GM18520 (cell line): ENCODE measurements around the gene ZNF365.
"Not testable (repeated sequence)": the region's sequence is repeated elsewhere in the genome, so short reads cannot be mapped to it uniquely, and the experiment has no call there.

Experiments
- ATAC-seq: cut with Tn5 transposase; IDR thresholded peaks from one replicate; pipeline ENCODE4 v1.9.1; 2021; ENCODE audit not compliant: unreplicated experiment

The ZNF365 gene, protein sequence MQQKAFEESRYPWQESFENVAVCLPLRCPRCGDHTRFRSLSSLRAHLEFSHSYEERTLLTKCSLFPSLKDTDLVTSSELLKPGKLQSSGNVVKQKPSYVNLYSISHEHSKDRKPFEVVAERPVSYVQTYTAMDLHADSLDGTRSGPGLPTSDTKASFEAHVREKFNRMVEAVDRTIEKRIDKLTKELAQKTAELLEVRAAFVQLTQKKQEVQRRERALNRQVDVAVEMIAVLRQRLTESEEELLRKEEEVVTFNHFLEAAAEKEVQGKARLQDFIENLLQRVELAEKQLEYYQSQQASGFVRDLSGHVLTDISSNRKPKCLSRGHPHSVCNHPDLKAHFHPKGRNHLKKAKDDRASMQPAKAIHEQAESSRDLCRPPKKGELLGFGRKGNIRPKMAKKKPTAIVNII

DNA sequence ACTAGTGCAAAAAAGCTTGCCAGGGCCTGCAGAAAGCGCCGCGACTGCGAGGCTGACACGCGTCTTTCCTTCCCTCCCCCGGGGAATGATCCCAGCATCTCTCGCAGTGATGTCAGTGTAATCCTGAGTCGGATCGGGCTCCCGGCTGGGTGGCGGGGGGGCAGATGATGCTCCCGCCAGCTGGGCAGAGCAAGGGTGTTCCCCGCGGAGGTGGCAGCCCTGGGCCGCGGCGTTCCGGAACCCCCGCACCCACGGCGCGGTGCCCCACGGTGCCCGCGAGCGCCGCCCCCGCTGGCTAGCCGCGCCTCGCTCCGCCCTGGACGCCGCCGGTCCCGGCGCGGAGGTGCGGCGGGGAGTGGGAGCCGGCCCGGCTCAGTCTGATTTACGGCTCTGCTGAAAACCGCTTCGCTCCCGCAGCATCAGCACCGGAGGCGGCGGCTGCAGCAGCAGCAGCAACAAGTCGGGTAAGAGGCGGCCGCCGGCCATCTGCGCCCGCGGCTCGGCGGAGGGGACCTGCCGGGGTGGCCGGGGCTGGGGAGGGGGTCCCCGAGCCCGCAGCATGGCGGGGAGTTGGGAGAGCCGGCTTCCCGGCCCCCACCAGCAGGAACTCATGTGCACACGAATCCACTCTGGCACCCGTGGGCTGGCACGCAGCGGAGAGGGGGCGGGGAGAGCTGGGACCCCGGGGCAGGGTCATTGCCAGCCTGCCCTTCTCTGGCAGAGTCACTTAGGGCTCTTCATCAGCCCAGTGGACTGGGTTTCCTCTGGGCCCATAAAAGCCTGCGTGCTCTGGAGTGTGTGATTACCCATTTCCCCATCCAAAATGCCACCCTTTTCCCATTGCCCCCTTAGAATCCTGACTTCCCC is at the start of gene ZNF365:
TSS of gene ZNF365 (plus strand) at position 375 of the 867 bp plus-strand sequence. CDS start 1,825 bp downstream, outside the sequence.
- no peak for ATAC-seq

- no peak for ATAC-seq
These were observed 48.0 kb upstream of the ZNF365 start for GRCh38 chr10:62326176-62326575.

- ATAC-seq: no peak
These were observed 46.3 kb upstream of the ZNF365 start for GRCh38 chr10:62327885-62328284.

DNA sequence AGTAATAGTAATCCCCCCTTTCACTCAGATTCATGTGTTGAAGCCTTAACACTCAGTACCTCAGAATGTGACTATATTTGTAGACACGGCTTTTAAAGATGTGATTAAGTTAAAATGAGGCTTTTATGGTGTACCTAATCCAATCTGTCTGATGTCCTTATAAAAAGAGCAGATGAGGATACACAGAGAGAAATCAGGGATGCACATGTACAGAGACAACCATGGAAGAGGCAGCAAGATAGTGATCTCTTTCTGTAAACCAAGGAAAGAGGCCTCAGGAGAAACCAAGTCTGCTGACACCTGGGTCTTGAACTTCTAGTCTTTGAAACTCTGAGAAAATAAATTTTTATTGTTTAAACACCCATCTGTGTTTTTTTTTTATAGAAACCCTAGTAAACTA is 44.0 kb upstream of the ZNF365 start:
- ATAC-seq: no peak

- ATAC-seq: no peak
These were observed 41.8 kb upstream of the ZNF365 start for GRCh38 chr10:62332406-62332805.

DNA sequence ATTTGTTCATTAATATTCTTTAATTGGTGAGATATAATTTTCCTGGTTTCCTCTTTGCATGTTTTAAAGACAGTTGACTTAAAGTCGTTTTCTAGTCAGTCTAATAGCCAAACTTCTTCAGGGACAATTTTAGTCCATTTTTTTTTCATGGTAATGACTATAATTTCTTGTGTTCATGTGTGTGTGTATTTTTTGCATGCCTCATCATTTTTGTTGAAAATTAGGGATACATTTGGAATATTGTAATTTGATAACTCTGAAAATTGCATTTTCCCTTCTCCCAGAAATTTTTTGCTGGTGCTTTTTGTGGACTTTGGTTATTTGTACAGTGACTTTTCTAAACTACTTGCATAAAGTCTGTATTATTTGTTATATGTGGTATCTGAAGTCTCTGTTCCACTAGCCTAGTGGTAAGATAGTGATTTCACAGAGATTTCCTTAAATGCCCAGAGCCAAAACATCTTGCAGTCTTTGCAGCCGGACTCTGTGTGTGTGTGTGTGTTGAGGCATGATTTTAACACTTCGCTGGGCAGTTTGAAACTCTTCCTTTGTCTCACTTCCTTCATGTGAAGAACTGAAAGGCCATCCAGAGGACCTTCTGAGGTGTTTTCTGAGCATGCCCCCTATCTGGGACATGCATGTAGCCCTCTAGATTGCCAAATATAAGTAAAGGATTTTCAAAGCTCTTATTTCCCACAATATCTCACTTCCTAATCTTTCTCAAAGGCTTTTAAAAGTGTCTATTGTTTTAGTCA is 40.9 kb upstream of the ZNF365 start:
- ATAC-seq: no peak

DNA sequence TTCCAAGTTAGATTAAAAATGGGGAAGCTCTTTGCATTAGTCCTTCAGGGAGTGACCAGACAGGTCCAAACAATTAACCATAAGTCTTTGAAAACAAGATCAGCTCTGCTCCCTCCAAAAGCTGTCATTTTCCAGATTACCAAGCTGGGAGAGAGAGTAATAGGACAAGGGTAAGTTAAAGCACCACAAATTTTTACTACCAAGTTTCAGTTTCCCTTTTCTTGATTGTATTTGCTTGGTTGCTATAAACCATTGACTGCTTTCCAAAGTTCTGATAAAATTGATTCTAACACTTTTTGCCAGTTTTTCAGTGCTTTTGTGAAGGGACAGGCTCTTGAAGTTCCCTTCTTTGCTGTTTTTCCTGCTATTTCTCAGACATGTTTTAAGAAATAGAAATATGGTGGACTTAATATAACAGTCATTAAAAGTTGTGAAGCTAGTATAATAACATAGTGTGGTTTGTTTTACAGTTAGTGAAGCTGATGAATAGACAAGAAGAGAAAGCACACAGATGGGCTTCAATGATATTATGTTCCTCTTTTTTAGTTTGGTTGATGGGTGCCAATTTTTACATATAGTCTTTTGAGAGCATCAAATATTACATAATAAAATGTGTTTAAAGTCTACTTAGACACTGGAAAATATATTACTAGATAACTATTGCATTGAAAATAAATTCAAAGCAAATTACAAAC is 40.0 kb upstream of the ZNF365 start:
- no peak for ATAC-seq

DNA sequence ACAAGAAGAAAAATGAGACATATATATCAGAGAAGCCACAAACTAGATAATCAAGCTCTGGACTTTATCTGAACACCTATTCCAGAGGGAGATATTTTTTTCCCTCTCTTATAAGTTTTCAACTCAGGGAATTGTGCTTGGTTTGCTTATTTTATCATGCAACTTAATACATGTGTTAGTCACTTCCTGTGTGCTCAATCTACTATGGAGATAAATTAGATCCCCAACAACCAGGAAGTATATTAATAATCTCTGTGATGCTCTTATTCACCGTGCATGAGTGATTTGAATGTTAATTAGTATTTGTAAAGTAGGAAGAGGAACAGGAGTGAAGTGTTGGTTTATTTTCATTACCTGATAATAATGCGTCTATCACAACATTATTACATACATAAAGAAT is 38.8 kb upstream of the ZNF365 start:
- ATAC-seq: no peak

DNA sequence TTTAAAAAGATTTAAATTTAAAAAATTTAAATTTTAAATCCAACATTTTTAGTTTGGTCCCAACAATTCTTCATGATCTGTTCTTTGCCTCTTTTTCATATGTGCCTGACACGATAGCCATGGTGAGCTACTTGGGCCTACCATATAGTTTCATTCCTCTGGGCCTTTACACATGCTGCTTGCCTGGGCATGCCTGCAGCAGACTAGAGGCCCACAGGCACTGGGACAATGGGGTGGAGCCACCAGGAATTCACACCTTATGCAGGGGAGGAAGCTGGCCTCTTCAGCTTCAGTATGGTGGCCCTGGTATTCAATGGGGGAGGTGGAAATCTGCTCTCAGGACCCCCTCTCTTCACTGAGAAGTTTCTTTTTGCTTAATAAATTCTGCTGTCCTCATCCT is 37.8 kb upstream of the ZNF365 start:
- no peak for ATAC-seq

DNA sequence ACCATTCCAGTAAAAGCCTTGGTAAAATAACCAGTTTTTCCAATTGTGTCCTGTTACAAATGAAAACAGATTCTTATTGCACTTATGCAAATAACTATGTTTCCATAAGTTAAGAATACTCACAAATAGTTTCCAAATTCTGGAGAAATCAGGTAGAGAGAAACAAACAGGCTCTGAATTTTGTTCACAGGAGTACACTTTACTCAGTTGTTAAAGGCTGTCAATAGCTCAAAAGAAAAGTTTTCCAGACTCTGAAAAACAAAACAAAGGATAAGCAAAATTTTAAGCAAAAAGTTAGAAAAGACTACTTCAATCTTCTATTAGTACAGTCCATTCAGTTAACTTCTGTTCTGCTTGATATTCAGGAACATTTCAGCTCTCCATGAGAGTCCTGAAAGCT is 32.8 kb upstream of the ZNF365 start:
- no peak for ATAC-seq

DNA sequence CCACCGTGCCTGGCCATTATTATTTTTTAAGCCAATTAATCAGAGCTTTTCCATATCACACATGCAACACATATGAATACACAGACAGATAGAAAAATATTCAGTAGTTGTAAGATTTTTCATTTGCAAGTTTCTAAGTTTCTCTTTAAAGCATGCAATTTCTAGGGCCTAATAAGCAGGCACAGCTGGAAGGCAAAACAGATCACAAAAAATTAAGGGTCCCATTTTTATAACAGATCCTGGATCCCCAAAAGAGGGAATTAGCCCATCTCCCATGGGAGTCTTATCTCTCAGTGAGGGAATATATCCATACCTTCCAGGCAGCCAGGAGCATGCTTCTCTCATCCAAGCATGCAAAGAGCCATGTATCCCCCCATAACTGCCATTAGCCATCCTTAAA is 31.2 kb upstream of the ZNF365 start:
- no peak for ATAC-seq

DNA sequence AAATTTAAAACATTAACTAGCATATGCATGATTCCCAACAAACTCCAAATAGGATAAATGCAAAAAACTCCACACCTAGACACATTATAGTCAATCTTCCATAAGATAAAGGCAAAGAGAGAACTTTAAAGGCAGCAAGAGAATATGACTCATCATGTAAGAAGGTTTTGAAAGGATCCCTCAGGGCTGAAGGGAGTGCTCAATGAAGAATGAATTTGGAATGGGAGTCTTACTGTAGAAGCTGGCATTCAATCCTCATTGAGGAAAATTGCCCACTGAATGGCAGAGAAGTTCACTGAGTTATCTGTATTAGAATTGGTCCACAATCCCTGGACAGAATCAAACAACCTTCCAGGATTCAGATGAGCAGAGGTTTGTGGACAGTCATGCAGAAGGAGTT is 26.1 kb upstream of the ZNF365 start:
- ATAC-seq: no peak

DNA sequence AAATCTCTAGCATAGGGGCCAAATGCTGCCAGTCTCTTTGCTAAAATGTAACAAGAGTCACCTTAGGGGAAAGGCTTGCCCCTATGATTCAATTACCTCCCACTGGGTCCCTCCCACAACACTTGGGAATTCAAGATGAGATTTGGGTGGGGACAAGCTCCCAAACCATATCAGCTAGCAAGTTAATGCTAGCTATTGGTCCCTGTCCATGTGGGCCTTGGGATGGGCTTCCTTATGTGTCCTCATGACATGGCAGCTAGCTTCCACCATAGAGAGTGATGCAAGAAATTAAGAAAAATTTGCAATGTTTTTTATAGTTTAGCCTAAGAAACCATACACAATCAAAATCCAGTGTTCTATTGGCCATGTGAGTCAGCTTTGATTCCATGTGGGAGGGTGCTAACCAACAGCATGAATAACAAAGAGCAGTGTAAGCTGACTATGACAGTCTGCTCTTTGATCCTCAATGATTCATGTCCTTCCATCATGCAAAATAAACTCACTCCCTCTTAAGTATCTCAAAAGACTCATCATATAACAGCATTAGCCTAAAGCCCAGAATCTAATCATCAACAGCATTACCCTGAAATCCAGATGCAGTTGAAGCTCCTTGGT is 21.7 kb upstream of the ZNF365 start:
- no peak for ATAC-seq

- no peak for ATAC-seq
These were observed 19.3 kb upstream of the ZNF365 start for GRCh38 chr10:62354916-62355315.

- ATAC-seq: no peak
These were observed 17.7 kb upstream of the ZNF365 start for GRCh38 chr10:62356447-62356846.

- ATAC-seq: not testable (repeated sequence)
These were observed 16.0 kb upstream of the ZNF365 start for GRCh38 chr10:62358151-62358550.

DNA sequence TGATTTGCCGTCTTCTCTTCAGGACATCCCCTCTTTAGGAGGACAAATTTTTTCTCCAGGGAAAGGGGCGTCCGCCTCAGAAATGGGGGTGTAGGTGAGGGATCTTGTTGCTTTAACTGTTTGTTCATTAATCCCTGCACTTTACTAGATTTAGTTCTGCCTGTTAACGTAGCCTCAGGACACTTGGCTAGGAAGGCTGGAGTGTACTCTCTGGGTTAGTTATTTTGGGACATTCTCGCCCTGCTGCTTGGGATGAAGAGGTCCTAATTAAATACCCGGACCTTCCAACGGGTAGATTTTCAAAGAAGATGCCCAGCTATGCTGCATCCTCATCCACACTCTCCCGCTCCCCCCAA is 552 bp upstream of the ZNF365 start:
- no peak for ATAC-seq

- ATAC-seq: no peak
These were observed 917 bp downstream of the ZNF365 start for GRCh38 chr10:62374862-62375710.
